HS-5 (cell line): ENCODE data around the gene FOXB2.

Source experiments
- DNase-seq: peaks from one replicate; pipeline ENCODE4 v3.0.0-alpha.2; 2012; ENCODE audit warnings: low read depth

Gene FOXB2

DNA sequence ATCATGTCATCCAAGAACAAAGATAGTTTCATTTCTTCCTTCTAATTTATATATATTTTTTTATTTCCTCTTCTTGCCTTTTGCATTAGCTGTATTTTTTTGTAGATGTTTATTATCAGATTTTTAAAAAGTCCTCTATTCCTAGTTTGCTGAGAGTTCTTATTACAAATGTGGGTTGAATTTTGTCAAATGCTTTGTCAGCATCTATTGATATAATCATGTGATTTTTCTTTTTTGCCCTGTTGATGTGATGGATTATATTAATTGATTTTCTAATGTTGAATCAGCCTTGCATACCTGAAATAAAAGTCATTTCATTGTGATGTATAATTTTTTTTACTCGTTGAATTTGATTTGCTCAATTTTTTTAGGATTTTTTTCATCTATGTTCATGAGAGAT is 46.9 kb downstream of the FOXB2 start:
- no peak for DNase-seq
